ENCODE results near the gene TMEM212. TPM values are rescaled to one million over a fixed set of nuclear protein-coding genes. Genes with fewer than 3 reads are reported as not detected.

The TMEM212 gene
- polyA plus RNA-seq, 1 donor from 2014 or later = not detected

- H3K4me3 Mint-ChIP-seq = no peak overlapping the region
- peaks cover 0 to 2% (median 0%) of the 10 kb centered on the region in 3 donors for H3K9me3 Mint-ChIP-seq
- no peak overlapping the region for H3K27ac Mint-ChIP-seq
- peaks cover 2% of the 10 kb centered on the region for H3K36me3 Mint-ChIP-seq
- no peaks in the 10 kb centered on the region for H3K27me3 Mint-ChIP-seq
- peaks cover 0 to 2% (median 0%) of the 10 kb centered on the region in 3 donors for H3K4me1 Mint-ChIP-seq
Measured at GRCh38 chr3:171822431-171823106, 20.6 kb upstream of the TMEM212 start.

GRCh38 chr3:171824116-171824515 lies 19.0 kb upstream of the TMEM212 start:
- Mint-ChIP-seq H3K9me3 (peaks cover 0 to 4% (median 0%) of the 10 kb centered on the region in 3 donors), H3K27ac (no peak overlapping the region), H3K4me3 (no peak overlapping the region), H3K36me3 (peaks cover 2% of the 10 kb centered on the region), H3K4me1 (peaks cover 0 to 4% (median 2%) of the 10 kb centered on the region in 3 donors), H3K27me3 (no peaks in the 10 kb centered on the region)

- Mint-ChIP-seq H3K27me3 (peaks cover 3% of the 10 kb centered on the region), H3K4me3 (no peak overlapping the region), H3K36me3 (peaks cover 2% of the 10 kb centered on the region), H3K9me3 (peaks cover 0 to 4% (median 0%) of the 10 kb centered on the region in 3 donors), H3K4me1 (peaks cover 0 to 4% (median 2%) of the 10 kb centered on the region in 3 donors), H3K27ac (no peak overlapping the region)
Measured at GRCh38 chr3:171824824-171825221, 18.3 kb upstream of the TMEM212 start.

- H3K36me3 Mint-ChIP-seq = peaks cover 2% of the 10 kb centered on the region
Measured at GRCh38 chr3:171825222-171825828, 17.8 kb upstream of the TMEM212 start.

GRCh38 chr3:171827385-171827784 lies 15.8 kb upstream of the TMEM212 start:
- peaks cover 7% of the 10 kb centered on the region for H3K27me3 Mint-ChIP-seq
- peaks cover 2% of the 10 kb centered on the region for H3K36me3 Mint-ChIP-seq
- peaks cover 0 to 4% (median 2%) of the 10 kb centered on the region in 3 donors for H3K4me1 Mint-ChIP-seq
- no peak overlapping the region for H3K27ac Mint-ChIP-seq
- peaks cover 0 to 4% (median 0%) of the 10 kb centered on the region in 3 donors for H3K9me3 Mint-ChIP-seq
- no peak overlapping the region for H3K4me3 Mint-ChIP-seq

More at GRCh38 chr3:171825222-171825828, 17.8 kb upstream of the TMEM212 start:
- H3K9me3 Mint-ChIP-seq = peaks cover 0 to 4% (median 0%) of the 10 kb centered on the region in 3 donors
- H3K27ac Mint-ChIP-seq = no peak overlapping the region
- H3K4me1 Mint-ChIP-seq = peaks cover 0 to 4% (median 2%) of the 10 kb centered on the region in 3 donors
- H3K27me3 Mint-ChIP-seq = peaks cover 5% of the 10 kb centered on the region
- no peak overlapping the region for H3K4me3 Mint-ChIP-seq

- Mint-ChIP-seq H3K4me1 (peaks cover 0 to 4% (median 2%) of the 10 kb centered on the region in 3 donors), H3K27ac (peak overlapping the region in 1 of 3 donors; percentile 25), H3K36me3 (peaks cover 2% of the 10 kb centered on the region), H3K27me3 (peaks cover 7% of the 10 kb centered on the region), H3K4me3 (no peak overlapping the region), H3K9me3 (peaks cover 0 to 4% (median 0%) of the 10 kb centered on the region in 3 donors)
Measured at GRCh38 chr3:171827836-171828458, 15.2 kb upstream of the TMEM212 start.

- H3K4me3 Mint-ChIP-seq = no peak overlapping the region
- H3K27me3 Mint-ChIP-seq = peaks cover 7% of the 10 kb centered on the region
- peaks cover 0 to 4% (median 2%) of the 10 kb centered on the region in 3 donors for H3K4me1 Mint-ChIP-seq
- peaks cover 2% of the 10 kb centered on the region for H3K36me3 Mint-ChIP-seq
- peaks cover 0 to 4% (median 0%) of the 10 kb centered on the region in 3 donors for H3K9me3 Mint-ChIP-seq
- H3K27ac Mint-ChIP-seq = no peak overlapping the region
Measured at GRCh38 chr3:171828902-171829770, 14.0 kb upstream of the TMEM212 start.

GRCh38 chr3:171829841-171830517 lies 13.2 kb upstream of the TMEM212 start:
- peaks cover 0 to 4% (median 2%) of the 10 kb centered on the region in 3 donors for H3K4me1 Mint-ChIP-seq
- H3K27me3 Mint-ChIP-seq = peaks cover 7% of the 10 kb centered on the region
- H3K9me3 Mint-ChIP-seq = peaks cover 0 to 4% (median 0%) of the 10 kb centered on the region in 3 donors
- no peak overlapping the region for H3K27ac Mint-ChIP-seq
- no peak overlapping the region for H3K4me3 Mint-ChIP-seq
- peaks cover 2% of the 10 kb centered on the region for H3K36me3 Mint-ChIP-seq

- Mint-ChIP-seq H3K4me1 (peaks cover 0 to 4% (median 2%) of the 10 kb centered on the region in 3 donors), H3K9me3 (peaks cover 0 to 4% (median 0%) of the 10 kb centered on the region in 3 donors), H3K27me3 (peaks cover 7% of the 10 kb centered on the region), H3K27ac (no peak overlapping the region), H3K36me3 (peaks cover 2% of the 10 kb centered on the region), H3K4me3 (no peak overlapping the region)
Measured at GRCh38 chr3:171830518-171830875, 12.7 kb upstream of the TMEM212 start.

- H3K27me3 Mint-ChIP-seq = peaks cover 7% of the 10 kb centered on the region
- H3K36me3 Mint-ChIP-seq = peaks cover 4% of the 10 kb centered on the region
- H3K9me3 Mint-ChIP-seq = peaks cover 0 to 1% (median 0%) of the 10 kb centered on the region in 3 donors
- no peak overlapping the region for H3K27ac Mint-ChIP-seq
- H3K4me3 Mint-ChIP-seq = no peak overlapping the region
- peaks cover 0 to 4% (median 0%) of the 10 kb centered on the region in 3 donors for H3K4me1 Mint-ChIP-seq
Measured at GRCh38 chr3:171831936-171832335, 11.2 kb upstream of the TMEM212 start.

GRCh38 chr3:171832989-171833388 lies 10.2 kb upstream of the TMEM212 start:
- Mint-ChIP-seq H3K36me3 (peaks cover 2% of the 10 kb centered on the region), H3K27me3 (peaks cover 7% of the 10 kb centered on the region), H3K27ac (no peak overlapping the region), H3K4me3 (no peak overlapping the region), H3K4me1 (peaks cover 0 to 2% (median 0%) of the 10 kb centered on the region in 3 donors), H3K9me3 (peaks cover 0 to under 1% (median 0%) of the 10 kb centered on the region in 3 donors)

- Mint-ChIP-seq H3K4me1 (no peaks in the 10 kb centered on the region), H3K9me3 (no peaks in the 10 kb centered on the region), H3K27me3 (peaks cover 10% of the 10 kb centered on the region), H3K4me3 (no peak overlapping the region), H3K36me3 (peaks cover 2% of the 10 kb centered on the region), H3K27ac (no peak overlapping the region)
Measured at GRCh38 chr3:171833789-171834460, 9.2 kb upstream of the TMEM212 start.

GRCh38 chr3:171834461-171834801 lies 8.7 kb upstream of the TMEM212 start:
- H3K4me1 Mint-ChIP-seq = no peaks in the 10 kb centered on the region
- peaks cover 10% of the 10 kb centered on the region for H3K27me3 Mint-ChIP-seq
- no peak overlapping the region for H3K4me3 Mint-ChIP-seq
- H3K36me3 Mint-ChIP-seq = peaks cover 2% of the 10 kb centered on the region
- no peaks in the 10 kb centered on the region for H3K9me3 Mint-ChIP-seq
- no peak overlapping the region for H3K27ac Mint-ChIP-seq

GRCh38 chr3:171835116-171835515 lies 8.0 kb upstream of the TMEM212 start:
- Mint-ChIP-seq H3K27me3 (peaks cover 6% of the 10 kb centered on the region), H3K4me3 (no peak overlapping the region), H3K36me3 (peaks cover 2% of the 10 kb centered on the region), H3K9me3 (no peaks in the 10 kb centered on the region), H3K27ac (no peak overlapping the region), H3K4me1 (no peaks in the 10 kb centered on the region)

Measured in IgD-negative memory B cell (primary cell).